Tibial nerve (tissue), 3 donors: Measurements from ENCODE around the gene FAHD1.

Experiments used
- CTCF ChIP-seq, 5 experiments: fragments of 200-600 bp in 3 of 5; fragments of 450-650 bp in 2 of 5; sonication (generic) in 3 of 5; IDR thresholded peaks; one replicate each; pipeline ENCODE4 v1.5.1; 2016 to 2019; ENCODE audit warnings: antibody characterized with exemption in 5 of 5, mild to moderate bottlenecking in 3 of 5, moderate library complexity in 2 of 5
- POLR2A ChIP-seq, 2 donors: fragments of 450-650 bp; IDR thresholded peaks; one replicate each; pipeline ENCODE4 v1.6.1; 2017; ENCODE audit warnings: antibody characterized with exemption in 2 of 2, mild to moderate bottlenecking in 2 of 2, moderate library complexity in 2 of 2

DNA sequence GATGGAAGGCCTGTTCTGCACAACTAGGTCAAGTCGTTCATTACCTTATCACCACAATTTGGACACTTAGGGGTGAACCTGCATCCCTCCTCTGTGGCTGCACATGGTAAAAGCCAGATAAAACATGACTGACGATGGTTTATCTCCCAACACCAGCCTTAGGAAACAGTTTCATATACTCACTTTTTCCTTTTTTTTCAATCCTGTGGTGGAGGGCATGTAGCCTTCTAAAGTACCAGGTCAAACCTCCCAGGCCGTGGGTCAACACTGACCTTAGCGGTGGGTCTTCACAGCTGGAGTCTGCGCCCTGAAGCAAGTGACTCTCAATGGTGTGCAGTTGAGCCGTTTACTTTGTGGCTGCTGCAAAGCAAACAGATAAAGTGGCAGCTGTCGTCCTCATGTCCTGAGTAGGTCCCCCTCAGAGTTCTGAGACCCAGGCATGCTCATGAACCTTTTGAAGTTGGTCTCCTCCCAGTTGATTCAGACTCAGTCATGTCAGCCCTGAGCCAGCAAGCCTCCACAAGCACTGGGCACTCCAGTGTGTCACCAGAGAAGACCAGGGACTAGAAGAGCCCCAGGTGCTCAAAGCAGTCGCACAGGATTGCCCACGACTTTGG lies 5.9 kb downstream of the FAHD1 start:
- TF ChIP-seq CTCF (IDR thresholded peaks at IDR 0.05) (no peak), POLR2A (IDR thresholded peaks at IDR 0.05) (no peak)
